Measurements from ENCODE around the gene CAMK2D. TPM values are rescaled to one million over a fixed set of nuclear protein-coding genes. Genes with fewer than 3 reads are reported as not detected.

CAMK2D gene
- total RNA-seq, 1 experiment from 2014 or later, result 9.0 TPM

GRCh38 chr4:113662581-113662980, 99.0 kb downstream of the CAMK2D start:
- Histone ChIP-seq H2AK5ac (ENCODE audit: insufficient read length, low read length) (no peak overlapping the region), H3T11ph (ENCODE audit: low read length) (no peak overlapping the region)
- H3K4me1 Mint-ChIP-seq, result peaks cover 7% of the 10 kb centered on the region in 2 experiments

More at GRCh38 chr4:113662581-113662980, 99.0 kb downstream of the CAMK2D start:
- DNase-seq, result no peak
- H3K79me1 ChIP-seq (ENCODE audit: insufficient read depth, low read depth, low read length, poor library complexity, severe bottlenecking), result no peaks in the 10 kb centered on the region
- H3K36me3 Mint-ChIP-seq (ENCODE audit: insufficient read depth in 1 of 3, low read depth in 3 of 3), result no peaks in the 10 kb centered on the region; a peak in 2 of 7 replicates
- no peak overlapping the region for H4K5ac ChIP-seq (ENCODE audit: insufficient read length, low read depth, low read length)
- H2BK12ac ChIP-seq (ENCODE audit: insufficient read length, low read depth, low read length), result no peak overlapping the region
- H3K56ac ChIP-seq (ENCODE audit: insufficient read length, low read depth, low read length), result no peak overlapping the region
- no peak overlapping the region for H2BK20ac ChIP-seq (ENCODE audit: low read depth, low read length, poor library complexity, severe bottlenecking)
- no peaks in the 10 kb centered on the region for H3K23me2 ChIP-seq (ENCODE audit: insufficient read length, low read depth, low read length, poor library complexity, severe bottlenecking)
- no peak overlapping the region for H3K18ac ChIP-seq (ENCODE audit: insufficient read length, low read depth, low read length)
- no peak overlapping the region for H3K4me3 Mint-ChIP-seq
- H3K27me3 Mint-ChIP-seq (ENCODE audit: low read depth), result no peaks in the 10 kb centered on the region
- no peak overlapping the region for H3K27ac ChIP-seq (ENCODE audit: insufficient read length, low read depth, low read length)
- H2BK5ac ChIP-seq (ENCODE audit: insufficient read length, low read length), result no peak overlapping the region
- H3K9ac ChIP-seq (ENCODE audit: extremely low read depth, insufficient read length, low read length), result no peak overlapping the region
- H3K27me3 ChIP-seq (ENCODE audit: insufficient read depth, low read length), result no peaks in the 10 kb centered on the region
- H4K20me1 ChIP-seq (ENCODE audit: control insufficient read depth, insufficient read depth, insufficient read length), result no peaks in the 10 kb centered on the region
- no peak overlapping the region for H4K8ac ChIP-seq (replicated peaks; ENCODE audit: insufficient read length, low read depth, low read length)
- TF ChIP-seq CTCF (conservative IDR thresholded peaks at IDR 0.05), result no peak
- no peak overlapping the region for H4K91ac ChIP-seq (ENCODE audit: insufficient read length, low read depth, low read length)
- no peak overlapping the region for H3K4me2 ChIP-seq (ENCODE audit: insufficient read depth, insufficient read length, low read length)
- H3K9me3 ChIP-seq (ENCODE audit: control insufficient read depth, low read depth, low read length), result no peaks in the 10 kb centered on the region
- no peak overlapping the region for H3K14ac ChIP-seq (ENCODE audit: insufficient read depth, low read length)
- no peak overlapping the region for H2AFZ ChIP-seq (ENCODE audit: low read length)
- H3K9me3 Mint-ChIP-seq, result no peaks in the 10 kb centered on the region
- no peak overlapping the region for H3K4ac ChIP-seq (ENCODE audit: low read depth, low read length)
- no peak overlapping the region for H3K27ac Mint-ChIP-seq
- no peak overlapping the region for H3K23ac ChIP-seq (ENCODE audit: insufficient read length, low read depth, low read length)
- H2BK15ac ChIP-seq (ENCODE audit: low read depth, low read length), result no peak overlapping the region
- no peaks in the 10 kb centered on the region for H3K79me2 ChIP-seq (ENCODE audit: insufficient read depth, low read length)
- no peak overlapping the region for H2BK120ac ChIP-seq (ENCODE audit: low read depth, low read length, poor library complexity, severe bottlenecking)
- no CpG with 5 or more reads among the region's 3 CpGs for WGBS (ENCODE audit: extremely low coverage, insufficient read length, low lambda C conversion rate)
- 0 out of 2 replicates have a peak, but pooled peaks cover 3% of the 10 kb centered on the region for H3K4me1 ChIP-seq (ENCODE audit: insufficient read depth, low read length)
